IPS-18c (cell line): ENCODE measurements around the gene RPS21.
"Not testable (repeated sequence)": the region's sequence is repeated elsewhere in the genome, so short reads cannot be mapped to it uniquely, and the experiment has no call there.

Source experiments
- H3K4me3 ChIP-seq: 2 replicates; pipeline ENCODE4 v1.7.0; 2013; ENCODE audit warnings: low read depth, mild to moderate bottlenecking, low read length, moderate library complexity; ENCODE audit not compliant: insufficient read depth
- H3K9me3 ChIP-seq: one replicate; pipeline ENCODE4 v1.6.1; 2013; ENCODE audit warnings: mild to moderate bottlenecking, low read length, moderate library complexity; ENCODE audit not compliant: control insufficient read depth, insufficient read depth

The RPS21 gene

GRCh38 chr20:62423326-62423706 lies 36.4 kb downstream of the RPS21 start:
- H3K9me3 ChIP-seq: no peaks in the 10 kb centered on the region

GRCh38 chr20:62424249-62425107 lies 37.6 kb downstream of the RPS21 start:
- H3K4me3 ChIP-seq: no peak overlapping the region
- H3K9me3 ChIP-seq: no peaks in the 10 kb centered on the region

More at GRCh38 chr20:62423326-62423706, 36.4 kb downstream of the RPS21 start:
- H3K4me3 ChIP-seq: no peak overlapping the region

- no peak overlapping the region for H3K4me3 ChIP-seq
These were observed 38.6 kb downstream of the RPS21 start for GRCh38 chr20:62425281-62426058.

GRCh38 chr20:62426059-62426348 lies 39.1 kb downstream of the RPS21 start:
- H3K4me3 ChIP-seq, H3K9me3 ChIP-seq: not testable (repeated sequence)

More at GRCh38 chr20:62425281-62426058, 38.6 kb downstream of the RPS21 start:
- H3K9me3 ChIP-seq: no peaks in the 10 kb centered on the region

- H3K4me3 ChIP-seq: no peak overlapping the region; the same call in 1 of the 2 replicates
- no peaks in the 10 kb centered on the region for H3K9me3 ChIP-seq
These were observed 39.8 kb downstream of the RPS21 start for GRCh38 chr20:62426699-62427131.

GRCh38 chr20:62427172-62428001 lies 40.5 kb downstream of the RPS21 start, which contains the start of gene RBBP8NL:
Gene RBBP8NL (minus strand): TSS chr20:62427539. CDS start chr20:62419647, 7,892 bp downstream.
- H3K4me3 ChIP-seq: no peak within 1 kb of the TSS; the same call in 1 of the 2 replicates

GRCh38 chr20:62428002-62428372 lies 41.1 kb downstream of the RPS21 start:
- no peaks in the 10 kb centered on the region for H3K9me3 ChIP-seq
- H3K4me3 ChIP-seq: no peak overlapping the region

More at GRCh38 chr20:62427172-62428001, 40.5 kb downstream of the RPS21 start, which contains the start of gene RBBP8NL:
- H3K9me3 ChIP-seq: no peaks in the 10 kb centered on the region

- Histone ChIP-seq H3K9me3 (no peaks in the 10 kb centered on the region), H3K4me3 (peak overlapping the region; percentile 24; the same call in 1 of the 2 replicates)
These were observed 41.7 kb downstream of the RPS21 start for GRCh38 chr20:62428396-62429295.

GRCh38 chr20:62429455-62430310 lies 42.8 kb downstream of the RPS21 start:
- H3K9me3 ChIP-seq: no peaks in the 10 kb centered on the region
- H3K4me3 ChIP-seq: no peak overlapping the region

- no peaks in the 10 kb centered on the region for H3K9me3 ChIP-seq
- H3K4me3 ChIP-seq: no peak overlapping the region
These were observed 43.5 kb downstream of the RPS21 start for GRCh38 chr20:62430311-62430853.

GRCh38 chr20:62430866-62431447 lies 44.1 kb downstream of the RPS21 start:
- Histone ChIP-seq H3K4me3 (no peak overlapping the region), H3K9me3 (no peaks in the 10 kb centered on the region)

GRCh38 chr20:62433658-62434497 lies 47.0 kb downstream of the RPS21 start:
- no peaks in the 10 kb centered on the region for H3K9me3 ChIP-seq
- no peak overlapping the region for H3K4me3 ChIP-seq

- no peak overlapping the region for H3K4me3 ChIP-seq
- no peaks in the 10 kb centered on the region for H3K9me3 ChIP-seq
These were observed 49.8 kb downstream of the RPS21 start for GRCh38 chr20:62436692-62437091.

GRCh38 chr20:62437496-62437895 lies 50.6 kb downstream of the RPS21 start:
- Histone ChIP-seq H3K4me3 (no peak overlapping the region), H3K9me3 (no peaks in the 10 kb centered on the region)
